ENCODE measurements around the gene DST. TPM values are rescaled to one million over a fixed set of nuclear protein-coding genes. Genes with fewer than 3 reads are reported as not detected.
A peak's percentile ranks its signal among the peaks of the same experiment; 100 is the strongest.

DST gene
- polyA plus RNA-seq, 3 donors = 1.1 to 7.4 (median 3.2) TPM

DNA sequence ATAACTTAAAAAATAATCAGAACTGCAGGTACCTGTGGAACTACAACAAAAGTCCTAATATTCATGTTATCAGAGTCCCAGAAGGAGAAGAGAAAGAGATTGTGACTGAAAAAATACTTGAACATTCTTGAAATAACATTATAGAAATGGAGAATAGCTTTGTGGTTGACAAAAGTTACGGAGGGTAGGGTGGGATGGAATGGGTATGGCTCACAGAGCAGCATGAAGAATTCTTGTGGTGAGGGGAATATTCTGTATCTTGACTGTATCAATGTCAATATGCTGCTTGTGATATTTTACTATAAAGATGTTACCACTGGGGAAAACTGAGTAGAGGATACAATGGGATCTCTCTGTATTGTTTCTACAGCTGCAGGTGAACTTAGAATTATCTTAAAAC, 122.5 kb downstream of the DST start:
- TF ChIP-seq, protein P1, sequence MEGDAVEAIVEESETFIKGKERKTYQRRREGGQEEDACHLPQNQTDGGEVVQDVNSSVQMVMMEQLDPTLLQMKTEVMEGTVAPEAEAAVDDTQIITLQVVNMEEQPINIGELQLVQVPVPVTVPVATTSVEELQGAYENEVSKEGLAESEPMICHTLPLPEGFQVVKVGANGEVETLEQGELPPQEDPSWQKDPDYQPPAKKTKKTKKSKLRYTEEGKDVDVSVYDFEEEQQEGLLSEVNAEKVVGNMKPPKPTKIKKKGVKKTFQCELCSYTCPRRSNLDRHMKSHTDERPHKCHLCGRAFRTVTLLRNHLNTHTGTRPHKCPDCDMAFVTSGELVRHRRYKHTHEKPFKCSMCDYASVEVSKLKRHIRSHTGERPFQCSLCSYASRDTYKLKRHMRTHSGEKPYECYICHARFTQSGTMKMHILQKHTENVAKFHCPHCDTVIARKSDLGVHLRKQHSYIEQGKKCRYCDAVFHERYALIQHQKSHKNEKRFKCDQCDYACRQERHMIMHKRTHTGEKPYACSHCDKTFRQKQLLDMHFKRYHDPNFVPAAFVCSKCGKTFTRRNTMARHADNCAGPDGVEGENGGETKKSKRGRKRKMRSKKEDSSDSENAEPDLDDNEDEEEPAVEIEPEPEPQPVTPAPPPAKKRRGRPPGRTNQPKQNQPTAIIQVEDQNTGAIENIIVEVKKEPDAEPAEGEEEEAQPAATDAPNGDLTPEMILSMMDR (IDR thresholded peaks at IDR 0.05) = no peak
- H4K20me1 ChIP-seq (ENCODE audit: insufficient read depth, low read length) = no peaks in the 10 kb centered on the region
- no peak overlapping the region for H3K27ac ChIP-seq (ENCODE audit: low read depth in 1 of 2, low read length in 2 of 2)
- H3K27ac Mint-ChIP-seq = no peak overlapping the region
- H3K4me3 ChIP-seq (replicated peaks in 1 of 3; ENCODE audit: low read depth in 2 of 3, low read length in 3 of 3) = no peak overlapping the region
- 80% methylated on average over 1 of the region's 1 CpG for WGBS (ENCODE audit: insufficient coverage)
- H3K27me3 Mint-ChIP-seq (ENCODE audit: low read depth in 3 of 3) = no peaks in the 10 kb centered on the region
- no peaks in the 10 kb centered on the region for H3K27me3 ChIP-seq (ENCODE audit: control insufficient read depth in 2 of 2, insufficient read depth in 2 of 2, low read length in 2 of 2)
- no peak overlapping the region for H3K4me2 ChIP-seq (replicated peaks; ENCODE audit: extremely low read depth, low read length, poor library complexity, severe bottlenecking)
- H3K9me3 Mint-ChIP-seq = no peaks in the 10 kb centered on the region
- no peak overlapping the region for H2AFZ ChIP-seq (ENCODE audit: insufficient read depth, low read depth, low read length, poor library complexity, severe bottlenecking)
- no peak for DNase-seq
- H3K4me1 Mint-ChIP-seq = peaks cover 2% of the 10 kb centered on the region
- no peaks in the 10 kb centered on the region for H3K79me2 ChIP-seq (ENCODE audit: insufficient read depth, low read length)
- no peaks in the 10 kb centered on the region for H3K4me1 ChIP-seq (ENCODE audit: control insufficient read depth in 1 of 2, insufficient read depth in 2 of 2, low read length in 2 of 2)
- no peak overlapping the region for H3K9ac ChIP-seq (ENCODE audit: insufficient read depth, low read length, poor library complexity, severe bottlenecking)
- H3K36me3 ChIP-seq (replicated peaks in 1 of 2; ENCODE audit: control insufficient read depth in 1 of 2, insufficient read depth in 2 of 2, low read length in 2 of 2) = peaks cover 8 to 18% of the 10 kb centered on the region in 2 donors
- H3K36me3 Mint-ChIP-seq = peaks cover 15 to 23% of the 10 kb centered on the region in 2 donors
- H3K9me3 ChIP-seq (replicated peaks in 1 of 2; ENCODE audit: control insufficient read depth in 1 of 2, insufficient read depth in 1 of 2, low read length in 2 of 2) = no peaks in the 10 kb centered on the region
- no peak overlapping the region for H3K4me3 Mint-ChIP-seq
- intact Hi-C loops (cut with micrococcal nuclease) = no loop called here

DNA sequence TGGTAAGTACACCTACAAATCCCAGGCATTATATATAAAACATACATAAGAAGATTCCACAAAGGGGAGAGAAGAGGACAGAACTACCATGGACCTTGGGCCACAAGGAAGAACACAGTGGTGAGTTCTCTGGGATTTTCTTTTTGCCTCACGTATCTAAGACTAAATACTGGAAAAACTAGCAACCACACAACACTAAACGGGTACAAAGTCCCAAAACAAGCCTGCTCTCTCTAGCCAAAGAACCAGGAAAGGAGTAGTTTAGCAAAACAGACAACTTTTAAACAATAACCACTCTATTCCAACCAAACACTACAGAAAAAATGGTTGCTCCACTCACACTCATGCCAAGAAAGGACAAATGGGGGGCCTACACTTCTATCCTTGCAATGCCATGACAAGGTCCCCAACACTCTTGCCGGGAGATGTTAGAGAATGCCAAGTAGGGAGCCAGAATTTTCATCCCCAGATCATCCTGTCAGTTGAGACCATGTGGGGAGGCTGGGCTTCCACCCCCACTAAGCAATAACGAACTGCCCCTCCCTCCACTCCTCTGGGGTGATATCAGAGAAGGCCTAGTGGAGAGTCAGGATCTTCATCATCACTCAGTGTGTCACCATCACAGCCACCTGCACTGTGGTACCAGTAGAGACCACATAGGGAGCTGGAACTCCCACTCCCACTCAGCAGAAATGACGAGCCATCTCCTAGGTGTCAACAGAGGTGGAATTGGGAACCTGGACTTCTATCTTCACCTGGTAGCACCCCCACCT, 123.5 kb downstream of the DST start:
- Histone ChIP-seq H3K27me3 (ENCODE audit: control insufficient read depth in 2 of 2, insufficient read depth in 2 of 2, low read length in 2 of 2) (no peaks in the 10 kb centered on the region), H3K36me3 (replicated peaks in 1 of 2; ENCODE audit: control insufficient read depth in 1 of 2, insufficient read depth in 2 of 2, low read length in 2 of 2) (peaks cover 9 to 18% of the 10 kb centered on the region in 2 donors), H3K4me3 (replicated peaks in 1 of 3; ENCODE audit: low read depth in 2 of 3, low read length in 3 of 3) (no peak overlapping the region), H3K9me3 (replicated peaks in 1 of 2; ENCODE audit: control insufficient read depth in 1 of 2, insufficient read depth in 1 of 2, low read length in 2 of 2) (no peaks in the 10 kb centered on the region), H2AFZ (ENCODE audit: insufficient read depth, low read depth, low read length, poor library complexity, severe bottlenecking) (no peak overlapping the region), H4K20me1 (ENCODE audit: insufficient read depth, low read length) (no peaks in the 10 kb centered on the region), H3K4me1 (ENCODE audit: control insufficient read depth in 1 of 2, insufficient read depth in 2 of 2, low read length in 2 of 2) (no peaks in the 10 kb centered on the region), H3K4me2 (replicated peaks; ENCODE audit: extremely low read depth, low read length, poor library complexity, severe bottlenecking) (no peak overlapping the region), H3K79me2 (ENCODE audit: insufficient read depth, low read length) (no peaks in the 10 kb centered on the region), H3K27ac (ENCODE audit: low read depth in 1 of 2, low read length in 2 of 2) (no peak overlapping the region), H3K9ac (ENCODE audit: insufficient read depth, low read length, poor library complexity, severe bottlenecking) (no peak overlapping the region)
- TF ChIP-seq, protein P1 (IDR thresholded peaks at IDR 0.05) = no peak
- peak overlapping the region in 1 of 7 donors; percentile 20 for H3K27ac Mint-ChIP-seq
- peaks cover 23 to 24% of the 10 kb centered on the region in 2 donors for H3K36me3 Mint-ChIP-seq
- DNase-seq = no peak
- 88% methylated on average over 1 of the region's 5 CpGs for WGBS (ENCODE audit: insufficient coverage)
- no peak overlapping the region for H3K4me3 Mint-ChIP-seq
- intact Hi-C loops (cut with micrococcal nuclease) = no loop called here
- peaks cover 2% of the 10 kb centered on the region for H3K4me1 Mint-ChIP-seq
- H3K9me3 Mint-ChIP-seq = no peaks in the 10 kb centered on the region
- no peaks in the 10 kb centered on the region for H3K27me3 Mint-ChIP-seq (ENCODE audit: low read depth in 3 of 3)

Measured in CD14-positive monocyte (primary cell).